ENCODE results near the gene VIL1. TPM values are rescaled to one million over a fixed set of nuclear protein-coding genes. Genes with fewer than 3 reads are reported as not detected.

Gene VIL1
- total RNA-seq, 1 experiment from 2014 or later: 0.18 TPM

GRCh38 chr2:218394298-218395089, 24.4 kb upstream of the VIL1 start:
- DNase-seq (ENCODE audit: low read depth, low spot score) (no peak), ATAC-seq (no peak)
- Histone ChIP-seq H3K27me3 (ENCODE audit: control insufficient read depth, insufficient read depth, low read length) (no peaks in the 10 kb centered on the region), H3K27ac (ENCODE audit: low read length) (peak overlapping the region; percentile 99; the same call in 1 of the 2 replicates), H3K36me3 (ENCODE audit: control insufficient read depth, insufficient read depth, low read length) (no peaks in the 10 kb centered on the region), H3K9me3 (ENCODE audit: control insufficient read depth, insufficient read depth, low read depth, low read length) (no peaks in the 10 kb centered on the region), H3K4me1 (ENCODE audit: control insufficient read depth, insufficient read depth, low read length) (peaks cover 24% of the 10 kb centered on the region), H3K4me3 (ENCODE audit: low read depth in 2 of 2, low read length in 2 of 2) (no peak overlapping the region)
- no peak for TF ChIP-seq TCF7L2 (IDR thresholded peaks at IDR 0.05; ENCODE audit: low read depth, low read length)
- TF ChIP-seq SIN3A (IDR thresholded peaks at IDR 0.05; ENCODE audit: borderline replicate concordance, insufficient read depth, low read depth, low read length): no peak
- TF ChIP-seq POLR2AphosphoS5 (IDR thresholded peaks at IDR 0.05; ENCODE audit: low read depth, low read length): no peak
- TF ChIP-seq CTCF (IDR thresholded peaks at IDR 0.05): no peak
- TF ChIP-seq, protein P1, sequence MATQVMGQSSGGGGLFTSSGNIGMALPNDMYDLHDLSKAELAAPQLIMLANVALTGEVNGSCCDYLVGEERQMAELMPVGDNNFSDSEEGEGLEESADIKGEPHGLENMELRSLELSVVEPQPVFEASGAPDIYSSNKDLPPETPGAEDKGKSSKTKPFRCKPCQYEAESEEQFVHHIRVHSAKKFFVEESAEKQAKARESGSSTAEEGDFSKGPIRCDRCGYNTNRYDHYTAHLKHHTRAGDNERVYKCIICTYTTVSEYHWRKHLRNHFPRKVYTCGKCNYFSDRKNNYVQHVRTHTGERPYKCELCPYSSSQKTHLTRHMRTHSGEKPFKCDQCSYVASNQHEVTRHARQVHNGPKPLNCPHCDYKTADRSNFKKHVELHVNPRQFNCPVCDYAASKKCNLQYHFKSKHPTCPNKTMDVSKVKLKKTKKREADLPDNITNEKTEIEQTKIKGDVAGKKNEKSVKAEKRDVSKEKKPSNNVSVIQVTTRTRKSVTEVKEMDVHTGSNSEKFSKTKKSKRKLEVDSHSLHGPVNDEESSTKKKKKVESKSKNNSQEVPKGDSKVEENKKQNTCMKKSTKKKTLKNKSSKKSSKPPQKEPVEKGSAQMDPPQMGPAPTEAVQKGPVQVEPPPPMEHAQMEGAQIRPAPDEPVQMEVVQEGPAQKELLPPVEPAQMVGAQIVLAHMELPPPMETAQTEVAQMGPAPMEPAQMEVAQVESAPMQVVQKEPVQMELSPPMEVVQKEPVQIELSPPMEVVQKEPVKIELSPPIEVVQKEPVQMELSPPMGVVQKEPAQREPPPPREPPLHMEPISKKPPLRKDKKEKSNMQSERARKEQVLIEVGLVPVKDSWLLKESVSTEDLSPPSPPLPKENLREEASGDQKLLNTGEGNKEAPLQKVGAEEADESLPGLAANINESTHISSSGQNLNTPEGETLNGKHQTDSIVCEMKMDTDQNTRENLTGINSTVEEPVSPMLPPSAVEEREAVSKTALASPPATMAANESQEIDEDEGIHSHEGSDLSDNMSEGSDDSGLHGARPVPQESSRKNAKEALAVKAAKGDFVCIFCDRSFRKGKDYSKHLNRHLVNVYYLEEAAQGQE (IDR thresholded peaks at IDR 0.05; ENCODE audit: insufficient read depth in 1 of 2, low read depth in 2 of 2, low read length in 1 of 2): no peak
- ChIA-PET CTCF (no interaction called here), POLR2A (no interaction called here)
- intact Hi-C loops (cut with micrococcal nuclease; ENCODE audit: unreplicated experiment) (no loop called here), in situ Hi-C loops (cut with HindIII; ENCODE audit: low pct_unique_long_range_greater_than_20kb, low sequenced_read_pairs) (no loop called here)
- no TSS peak for BruUV-seq (replicated peaks)

DNA sequence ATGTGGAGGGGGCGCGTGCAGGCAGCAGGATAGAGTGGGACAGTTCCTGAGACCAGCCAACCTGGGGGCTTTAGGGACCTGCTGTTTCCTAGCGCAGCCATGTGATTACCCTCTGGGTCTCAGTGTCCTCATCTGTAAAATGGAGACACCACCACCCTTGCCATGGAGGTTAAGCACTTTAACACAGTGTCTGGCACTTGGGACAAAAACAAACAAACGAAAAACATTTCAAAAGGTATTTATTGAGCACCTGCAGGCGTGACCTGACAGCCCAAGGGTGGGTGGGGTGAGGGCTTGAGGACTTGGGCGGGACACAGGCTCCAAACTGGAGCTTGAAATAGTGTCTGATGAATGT, 23.9 kb upstream of the VIL1 start:
- Histone ChIP-seq H3K27ac (ENCODE audit: low read length) (peak overlapping the region; percentile 99), H3K4me1 (ENCODE audit: control insufficient read depth, insufficient read depth, low read length) (peaks cover 24% of the 10 kb centered on the region), H3K9me3 (ENCODE audit: control insufficient read depth, insufficient read depth, low read depth, low read length) (no peaks in the 10 kb centered on the region), H3K27me3 (ENCODE audit: control insufficient read depth, insufficient read depth, low read length) (no peaks in the 10 kb centered on the region), H3K4me3 (ENCODE audit: low read depth in 2 of 2, low read length in 2 of 2) (peak overlapping the region in 1 of 2 experiments; percentile 72; a peak in 1 of 4 replicates), H3K36me3 (ENCODE audit: control insufficient read depth, insufficient read depth, low read length) (no peaks in the 10 kb centered on the region; the same call in 1 of the 2 replicates)
- BruUV-seq (replicated peaks): no TSS peak
- TF ChIP-seq TCF7L2 (IDR thresholded peaks at IDR 0.05; ENCODE audit: low read depth, low read length) (no peak), CTCF (IDR thresholded peaks at IDR 0.05) (no peak), POLR2AphosphoS5 (IDR thresholded peaks at IDR 0.05; ENCODE audit: low read depth, low read length) (no peak)
- POLR2A ChIA-PET: no interaction called here
- ATAC-seq: no peak
- DNase-seq (ENCODE audit: low read depth, low spot score): no peak
- in situ Hi-C loops (cut with HindIII; ENCODE audit: low pct_unique_long_range_greater_than_20kb, low sequenced_read_pairs) (no loop called here), intact Hi-C loops (cut with micrococcal nuclease; ENCODE audit: unreplicated experiment) (no loop called here)
- CTCF ChIA-PET: no interaction called here
